Spleen (tissue), 11 donors: ENCODE data around the gene HMX3. TPM values are rescaled to one million over a fixed set of nuclear protein-coding genes. Genes with fewer than 3 reads are reported as not detected.
"Not testable (repeated sequence)": the region's sequence is repeated elsewhere in the genome, so short reads cannot be mapped to it uniquely, and the experiment has no call there.

Experiments
- DNase-seq: peaks from one replicate; pipeline ENCODE4 v3.0.0-alpha.2; 2020
- H3K27ac ChIP-seq, 8 donors: fragments of 200-600 bp; sonication (generic) in 7 of 8; 1 replicate in 4 of 8; 2 replicates in 4 of 8; pipeline versions ENCODE4 v1.5.0 to v1.8.0; 2016 to 2021; ENCODE audit warnings: inconsistent platforms in 4 of 8, mild to moderate bottlenecking in 4 of 8, moderate library complexity in 1 of 8
- H3K27me3 ChIP-seq, 7 donors: fragments of 200-600 bp; sonication (generic) in 6 of 7; replicated peaks in 1 of 7; 1 replicate in 4 of 7; 2 replicates in 3 of 7; pipeline versions ENCODE4 v1.5.0 to v1.8.0; 2016 to 2021; ENCODE audit warnings: inconsistent platforms in 3 of 7, mild to moderate bottlenecking in 1 of 7
- H3K36me3 ChIP-seq, 6 donors: fragments of 200-600 bp; sonication (generic) in 5 of 6; 1 replicate in 4 of 6; 2 replicates in 2 of 6; pipeline versions ENCODE4 v1.5.0 to v1.8.0; 2016 to 2021; ENCODE audit warnings: inconsistent platforms in 2 of 6
- H3K4me1 ChIP-seq, 6 donors: fragments of 200-600 bp; sonication (generic) in 5 of 6; 1 replicate in 3 of 6; 2 replicates in 3 of 6; pipeline versions ENCODE4 v1.5.0 to v1.8.0; 2016 to 2021; ENCODE audit warnings: inconsistent platforms in 3 of 6
- H3K4me3 ChIP-seq, 8 donors: fragments of 200-600 bp; sonication (generic) in 7 of 8; 1 replicate in 4 of 8; 2 replicates in 4 of 8; pipeline versions ENCODE4 v1.5.0 to v1.8.0; 2016 to 2021; ENCODE audit warnings: inconsistent platforms in 4 of 8, mild to moderate bottlenecking in 4 of 8, moderate library complexity in 2 of 8
- H3K9me3 ChIP-seq, 8 donors: fragments of 200-600 bp; sonication (generic) in 7 of 8; 1 replicate in 4 of 8; 2 replicates in 4 of 8; pipeline versions ENCODE4 v1.5.0 to v1.8.0; 2016 to 2021; ENCODE audit warnings: inconsistent platforms in 4 of 8
- POLR2A ChIP-seq, 3 donors: fragments of 450-650 bp; IDR thresholded peaks; one replicate each; pipeline ENCODE4 v1.5.1; 2017; ENCODE audit warnings: antibody characterized with exemption in 3 of 3, mild to moderate bottlenecking in 1 of 3
- POLR2AphosphoS5 ChIP-seq, 3 donors: sonication (generic); formaldehyde crosslinking; IDR thresholded peaks; one replicate each; pipeline ENCODE4 v1.5.1; 2017; ENCODE audit warnings: antibody characterized with exemption in 3 of 3
- WGBS, 5 donors: extraction: QIAGEN DNeasy Blood & Tissue Kit in 3 of 5; methylation state at CpG; one replicate each; pipeline versions ENCODE4 v1.1.5 to v1.1.7; 2013 to 2018; 5-methylcytosine and 5-hydroxymethylcytosine counted together
- intact Hi-C: fragments of 100-400 bp; cut with DNase I; formaldehyde crosslinking; loops from one replicate; pipeline ENCODE4 v1.15.0; 2023; ENCODE audit warnings: low total_unique reads
- polyA plus RNA-seq, 3 donors: library from polyadenylated mRNA; stranded (reverse); fragments of 200-250 nt; gene quantifications; one replicate each; pipeline ENCODE4 v1.2.1, GENCODE V29; 2013
- total RNA-seq, 7 donors: library from RNA; depleted of rRNA in 3 of 7; stranded (reverse); fragments of >200 nt in 3 of 7; fragmentation: NEBNext Ultra II Directional in 4 of 7; extraction: Animal tissue kit (Norgen Biotek cat#: 25700) in 4 of 7; gene quantifications; one replicate each; pipeline versions ENCODE4 v1.1.0 to v1.2.1, GENCODE V29; 2016 to 2021
- TF ChIP-seq, protein P1 (sequence below), 11 experiments: fragments of 200-600 bp in 7 of 11; fragments of 450-650 bp in 4 of 11; sonication (generic) in 4 of 11; IDR thresholded peaks in 8 of 11; conservative IDR thresholded peaks in 3 of 11; 1 replicate in 7 of 11; 2 replicates in 4 of 11; pipeline versions ENCODE4 v1.4.0 to v1.8.0; 2016 to 2021; ENCODE audit warnings: antibody characterized with exemption in 11 of 11, inconsistent platforms in 4 of 11, mild to moderate bottlenecking in 1 of 11
- donor health status: healthy with polysubstance abuse.
- donor health status: DM: no; HTN: no; CAD: no; lungs with moderate emphysema.
- donor health status: DM: no; HTN: no; CAD: no.
- donor health status: Bipolar disorder and iron deficiency.
- donor health status: healthy.
- donor health status: DM: no; HTN: no; CAD: no.
- donor health status: DM: yes; HTN: yes; CAD: no.

HMX3 gene
- total and polyA plus RNA-seq, 10 donors = not detected

DNA sequence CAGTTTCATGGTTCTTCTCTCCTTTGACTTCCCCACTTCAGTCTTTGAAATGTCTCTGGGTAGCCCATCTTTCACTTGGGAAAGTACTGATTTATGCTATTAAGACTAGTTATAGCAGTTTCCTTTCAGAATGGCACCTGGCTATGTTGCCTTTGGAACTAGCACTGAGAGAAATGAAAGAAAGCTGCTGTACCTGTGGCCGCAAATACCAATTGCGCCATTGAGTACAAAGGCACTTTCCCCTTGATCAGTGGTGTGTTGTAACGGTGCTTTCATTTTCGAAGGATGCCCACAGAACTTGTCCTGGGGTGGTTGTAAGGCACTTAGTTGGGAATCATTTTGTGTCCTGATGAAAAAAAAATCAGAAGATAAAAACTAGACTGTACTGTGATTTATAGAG lies 35.2 kb downstream of the HMX3 start:
- H3K4me3 ChIP-seq = no peak overlapping the region
- TF ChIP-seq, protein P1, sequence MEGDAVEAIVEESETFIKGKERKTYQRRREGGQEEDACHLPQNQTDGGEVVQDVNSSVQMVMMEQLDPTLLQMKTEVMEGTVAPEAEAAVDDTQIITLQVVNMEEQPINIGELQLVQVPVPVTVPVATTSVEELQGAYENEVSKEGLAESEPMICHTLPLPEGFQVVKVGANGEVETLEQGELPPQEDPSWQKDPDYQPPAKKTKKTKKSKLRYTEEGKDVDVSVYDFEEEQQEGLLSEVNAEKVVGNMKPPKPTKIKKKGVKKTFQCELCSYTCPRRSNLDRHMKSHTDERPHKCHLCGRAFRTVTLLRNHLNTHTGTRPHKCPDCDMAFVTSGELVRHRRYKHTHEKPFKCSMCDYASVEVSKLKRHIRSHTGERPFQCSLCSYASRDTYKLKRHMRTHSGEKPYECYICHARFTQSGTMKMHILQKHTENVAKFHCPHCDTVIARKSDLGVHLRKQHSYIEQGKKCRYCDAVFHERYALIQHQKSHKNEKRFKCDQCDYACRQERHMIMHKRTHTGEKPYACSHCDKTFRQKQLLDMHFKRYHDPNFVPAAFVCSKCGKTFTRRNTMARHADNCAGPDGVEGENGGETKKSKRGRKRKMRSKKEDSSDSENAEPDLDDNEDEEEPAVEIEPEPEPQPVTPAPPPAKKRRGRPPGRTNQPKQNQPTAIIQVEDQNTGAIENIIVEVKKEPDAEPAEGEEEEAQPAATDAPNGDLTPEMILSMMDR (IDR thresholded peaks at IDR 0.05 in 8 of 11, conservative IDR thresholded peaks at IDR 0.05 in 3 of 11) = no peak
- no peak for TF ChIP-seq POLR2A (IDR thresholded peaks at IDR 0.05)
- no peak for TF ChIP-seq POLR2AphosphoS5 (IDR thresholded peaks at IDR 0.05)
- DNase-seq = no peak
- WGBS, 5 donors = 92 to 98% (median 95%) methylated on average over 4 of the region's 4 CpGs
- H3K36me3 ChIP-seq = peaks cover 0 to 85% (median 21%) of the 10 kb centered on the region in 6 donors
- H3K9me3 ChIP-seq = no peaks in the 10 kb centered on the region
- intact Hi-C loops = no loop called here
- H3K27ac ChIP-seq = peak overlapping the region in 1 of 8 donors; percentile 33
- H3K4me1 ChIP-seq = no peaks in the 10 kb centered on the region
- no peaks in the 10 kb centered on the region for H3K27me3 ChIP-seq

DNA sequence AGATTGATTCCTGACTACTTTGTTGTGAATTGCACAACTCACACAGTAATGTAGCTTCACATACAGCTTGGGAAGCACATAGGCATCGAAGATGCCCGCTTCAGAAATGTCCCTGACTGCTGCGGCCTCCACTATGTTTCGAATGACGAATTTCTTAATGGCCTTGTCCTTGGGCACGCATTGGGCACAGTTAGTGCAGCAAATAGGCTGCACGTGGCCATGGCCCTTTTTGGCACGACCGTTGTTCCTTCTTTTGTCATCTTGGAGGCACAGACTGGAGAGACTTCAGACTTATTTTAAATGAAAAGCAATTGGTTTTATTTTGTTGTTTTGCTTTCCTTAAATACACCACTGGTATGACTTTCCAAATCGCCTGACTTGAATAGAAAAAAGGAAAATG lies 35.8 kb downstream of the HMX3 start:
- H3K4me3 ChIP-seq, H3K27me3 ChIP-seq, H3K9me3 ChIP-seq, intact Hi-C loops, DNase-seq, H3K4me1 ChIP-seq: not testable (repeated sequence)
- Histone ChIP-seq H3K36me3 (peaks cover 0 to 85% (median 18%) of the 10 kb centered on the region in 6 donors), H3K27ac (peak overlapping the region in 1 of 8 donors; percentile 33)
- WGBS, 5 donors = 75 to 92% (median 80%) methylated on average over 10 of the region's 10 CpGs
- TF ChIP-seq POLR2AphosphoS5 (IDR thresholded peaks at IDR 0.05) = peak in 1 of 3 donors; percentile 30

GRCh38 chr10:123175389-123176387 lies 39.9 kb downstream of the HMX3 start:
- no peaks in the 10 kb centered on the region for H3K27me3 ChIP-seq
- peaks cover 0 to 62% (median 8%) of the 10 kb centered on the region in 6 donors for H3K36me3 ChIP-seq
- H3K4me3 ChIP-seq = no peak overlapping the region
- H3K9me3 ChIP-seq = peaks cover 0 to 9% (median 0%) of the 10 kb centered on the region in 8 donors
- DNase-seq = no peak
- TF ChIP-seq, protein P1 (IDR thresholded peaks at IDR 0.05 in 8 of 11, conservative IDR thresholded peaks at IDR 0.05 in 3 of 11) = no peak
- TF ChIP-seq POLR2AphosphoS5 (IDR thresholded peaks at IDR 0.05) (no peak), POLR2A (IDR thresholded peaks at IDR 0.05) (no peak)
- 86 to 94% (median 87%) methylated on average over 9 of the region's 9 CpGs for WGBS, 5 donors
- intact Hi-C loops = no loop called here
- no peak overlapping the region for H3K27ac ChIP-seq
- H3K4me1 ChIP-seq = no peaks in the 10 kb centered on the region

GRCh38 chr10:123178390-123178789 lies 42.6 kb downstream of the HMX3 start:
- Histone ChIP-seq H3K36me3 (peaks cover 0 to 53% (median 8%) of the 10 kb centered on the region in 6 donors), H3K9me3 (peaks cover 0 to 23% (median 16%) of the 10 kb centered on the region in 8 donors)
- H3K4me1 ChIP-seq, H3K27ac ChIP-seq, H3K27me3 ChIP-seq, H3K4me3 ChIP-seq, intact Hi-C loops, DNase-seq: not testable (repeated sequence)
- 92 to 100% (median 98%) methylated on average over 4 of the region's 4 CpGs for WGBS, 5 donors
